ENCODE results near the gene PSORS1C1.
"Not testable (repeated sequence)": the region's sequence is repeated elsewhere in the genome, so short reads cannot be mapped to it uniquely, and the experiment has no call there.

PSORS1C1 gene

DNA sequence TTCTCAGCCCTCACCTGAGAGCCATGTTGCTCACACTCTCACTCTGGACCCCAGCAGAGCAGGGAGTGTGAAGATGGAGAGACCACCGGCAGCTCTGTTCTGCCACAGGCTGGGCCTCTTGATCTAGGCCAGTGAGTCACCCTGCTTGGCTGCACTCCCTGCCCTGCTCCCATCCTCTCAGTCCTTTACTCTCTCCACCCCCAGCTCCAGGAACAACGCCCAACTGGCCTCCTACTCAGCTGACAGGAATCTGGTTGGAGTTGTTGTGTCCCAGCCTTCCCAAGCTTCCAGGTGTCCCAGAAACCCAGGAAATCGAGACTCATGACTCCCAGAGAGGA is at the start of gene PSORS1C1:
PSORS1C1 (plus strand) TSS at position 260 of the 338 bp plus-strand sequence. CDS start 14,833 bp downstream, outside the sequence.
- no peak for DNase-seq

DNA sequence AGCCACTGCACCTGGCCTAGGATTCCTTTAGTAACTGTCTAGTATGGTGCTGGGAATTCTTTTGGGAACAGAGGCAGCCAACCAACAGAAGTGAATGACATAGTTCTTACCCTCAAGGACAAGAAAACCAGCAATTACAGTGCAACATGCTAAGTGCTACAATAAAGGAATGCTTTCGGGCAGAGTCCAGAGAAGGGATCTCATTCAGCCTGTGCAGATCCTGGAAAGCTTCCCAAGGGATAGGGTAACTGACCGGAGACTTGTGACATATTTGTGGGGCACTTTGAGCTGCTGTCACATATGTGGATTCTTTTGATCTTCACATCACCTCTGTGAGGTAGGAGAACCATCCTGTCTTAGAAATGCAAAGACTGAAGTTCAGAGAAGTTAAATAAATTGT is 49.0 kb upstream of the PSORS1C1 start:
- no peak for DNase-seq

DNA sequence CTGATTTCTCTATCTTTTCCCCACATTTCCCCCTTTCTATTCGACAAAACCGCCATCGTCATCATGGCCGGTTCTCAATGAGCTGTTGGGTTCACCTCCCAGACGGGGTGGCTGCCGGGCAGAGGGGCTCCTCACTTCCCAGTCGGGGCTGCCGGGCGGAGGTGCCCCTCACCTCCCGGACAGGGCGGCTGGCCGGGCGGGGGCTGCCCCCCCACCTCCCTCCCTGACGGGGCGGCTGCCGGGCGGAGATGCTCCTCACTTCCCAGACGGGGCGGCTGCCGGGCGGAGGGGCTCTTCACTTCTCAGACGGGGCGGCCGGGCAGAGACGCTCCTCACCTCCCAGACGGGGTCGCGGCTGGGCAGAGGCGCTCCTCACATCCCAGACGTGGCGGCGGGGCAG is 47.6 kb upstream of the PSORS1C1 start:
- DNase-seq = not testable (repeated sequence)

- not testable (repeated sequence) for DNase-seq
These were observed 46.5 kb upstream of the PSORS1C1 start for GRCh38 chr6:31067891-31068668.

GRCh38 chr6:31068669-31069340 is 45.8 kb upstream of the PSORS1C1 start:
- DNase-seq = peak; percentile 83

GRCh38 chr6:31070711-31071197 is 43.8 kb upstream of the PSORS1C1 start:
- DNase-seq = peak; percentile 19

DNA sequence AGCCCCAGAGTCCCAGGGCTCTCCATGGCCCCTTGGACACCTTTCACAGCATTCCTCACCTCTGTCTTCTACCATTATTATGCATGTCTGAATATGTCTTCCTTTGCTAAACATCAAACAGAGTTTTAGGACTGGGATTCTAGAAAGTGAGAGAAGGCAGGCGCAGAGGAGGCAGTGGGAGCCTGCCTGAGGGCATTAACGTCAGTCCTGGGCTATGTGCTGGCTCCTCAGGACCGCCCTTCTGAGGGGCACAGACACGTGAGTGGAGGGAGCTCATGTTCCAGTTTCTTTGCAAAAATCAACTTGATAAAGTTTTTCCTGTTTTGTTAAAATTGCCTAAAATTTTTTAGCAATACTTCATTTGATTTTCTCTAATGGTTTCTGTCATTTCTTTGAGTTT is 40.2 kb upstream of the PSORS1C1 start:
- no peak for DNase-seq

- no peak for DNase-seq
These were observed 39.1 kb upstream of the PSORS1C1 start for GRCh38 chr6:31075528-31075927.

GRCh38 chr6:31076611-31077010 is 38.0 kb upstream of the PSORS1C1 start:
- DNase-seq = no peak

GRCh38 chr6:31079656-31080261 is 34.8 kb upstream of the PSORS1C1 start:
- peak; percentile 75 for DNase-seq

DNA sequence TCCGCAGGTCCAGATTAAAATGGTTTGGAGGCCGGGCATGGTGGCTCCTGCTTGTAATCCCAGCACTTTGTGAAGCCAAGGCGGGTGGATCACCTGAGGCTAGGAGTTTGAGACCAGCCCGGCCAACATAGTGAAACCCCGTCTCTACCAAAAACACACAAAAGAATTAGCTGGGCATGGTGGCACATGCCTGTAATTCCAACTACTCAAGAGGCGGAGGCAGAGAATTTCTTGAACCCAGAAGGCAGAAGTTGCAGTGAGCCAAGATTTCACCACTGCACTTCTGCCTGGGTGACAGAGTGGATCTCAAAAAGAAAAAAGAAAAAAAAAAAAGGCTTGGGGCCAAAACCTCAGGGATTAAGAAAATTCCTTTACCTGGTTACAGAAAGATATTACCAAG is 32.7 kb upstream of the PSORS1C1 start:
- DNase-seq = no peak

GRCh38 chr6:31083742-31084354 is 30.8 kb upstream of the PSORS1C1 start:
- DNase-seq = peak; percentile 26

GRCh38 chr6:31086788-31087440 is 27.7 kb upstream of the PSORS1C1 start:
- peak; percentile 20 for DNase-seq

GRCh38 chr6:31087494-31088089 is 27.0 kb upstream of the PSORS1C1 start:
- DNase-seq = peak; percentile 95

DNA sequence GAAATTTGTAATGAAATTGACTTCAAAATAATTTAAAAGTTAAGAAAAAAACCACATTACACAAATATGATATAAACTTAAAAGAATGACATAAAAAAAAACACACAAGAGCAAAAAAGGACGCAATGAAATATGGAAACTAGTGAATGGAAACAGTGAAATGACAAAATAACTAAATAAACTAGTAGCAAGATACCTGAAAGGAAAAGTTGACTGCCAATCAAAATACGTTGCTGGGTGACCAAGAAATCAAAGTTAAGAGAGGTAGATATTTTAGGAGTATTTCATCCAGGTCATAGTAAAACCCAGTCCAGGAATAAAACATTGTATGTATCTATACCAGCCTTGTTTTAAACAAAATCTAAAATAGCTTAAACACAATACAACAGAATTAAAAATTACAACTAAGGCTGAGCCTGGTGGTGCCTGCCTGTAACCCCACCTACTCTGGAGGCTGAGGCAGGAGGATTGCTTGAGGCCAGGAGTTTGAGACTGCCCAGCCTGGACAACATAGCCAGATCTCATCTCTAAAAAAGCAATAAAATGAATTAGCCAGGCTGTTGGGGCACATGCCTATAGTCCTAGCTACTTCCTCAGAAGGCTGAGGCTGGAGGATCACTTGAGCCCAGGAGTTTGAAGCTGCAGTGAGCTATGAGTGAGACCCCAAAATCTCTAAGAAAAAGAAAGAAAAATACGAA is 24.2 kb upstream of the PSORS1C1 start:
- DNase-seq = no peak

DNA sequence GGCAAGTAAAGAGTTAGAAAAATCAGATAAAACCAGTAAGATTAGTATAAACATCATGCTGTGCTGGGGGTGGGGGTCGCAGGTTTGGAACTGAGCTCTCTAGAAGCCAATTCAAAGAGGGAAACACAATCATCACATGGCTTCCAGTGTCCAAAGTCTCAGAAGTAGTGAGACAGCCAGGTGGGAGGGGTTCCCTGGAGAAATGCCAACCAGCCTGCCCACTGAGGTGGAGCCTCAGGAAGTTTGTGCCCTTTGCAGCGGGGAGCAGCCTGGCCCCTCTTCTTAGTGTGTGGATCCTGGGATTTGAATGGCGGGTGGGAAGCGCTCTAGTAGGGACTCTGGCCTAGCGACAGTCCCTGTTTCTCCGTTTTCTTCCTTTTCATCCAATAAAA is 23.6 kb upstream of the PSORS1C1 start:
- DNase-seq = no peak

DNA sequence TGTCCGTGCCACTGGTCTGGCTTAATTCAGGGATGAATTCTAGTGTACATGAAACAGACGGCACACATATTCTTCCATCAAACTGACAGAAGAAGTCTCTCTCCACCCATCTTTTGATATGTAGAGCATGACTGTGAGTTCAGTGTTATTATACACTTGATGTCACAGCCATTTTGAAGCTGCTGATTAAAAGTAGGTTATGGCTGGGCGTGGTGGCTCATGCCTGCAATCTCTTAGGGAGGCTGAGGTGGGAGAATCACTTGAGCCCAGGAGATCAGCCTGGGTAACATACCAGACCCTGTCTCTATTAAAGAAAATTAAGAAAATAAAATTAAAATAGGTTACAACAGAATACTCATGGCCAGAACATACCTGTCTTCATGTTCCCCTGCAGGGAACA is 22.9 kb upstream of the PSORS1C1 start:
- DNase-seq = no peak

GRCh38 chr6:31092238-31092637 is 22.4 kb upstream of the PSORS1C1 start:
- no peak for DNase-seq

DNA sequence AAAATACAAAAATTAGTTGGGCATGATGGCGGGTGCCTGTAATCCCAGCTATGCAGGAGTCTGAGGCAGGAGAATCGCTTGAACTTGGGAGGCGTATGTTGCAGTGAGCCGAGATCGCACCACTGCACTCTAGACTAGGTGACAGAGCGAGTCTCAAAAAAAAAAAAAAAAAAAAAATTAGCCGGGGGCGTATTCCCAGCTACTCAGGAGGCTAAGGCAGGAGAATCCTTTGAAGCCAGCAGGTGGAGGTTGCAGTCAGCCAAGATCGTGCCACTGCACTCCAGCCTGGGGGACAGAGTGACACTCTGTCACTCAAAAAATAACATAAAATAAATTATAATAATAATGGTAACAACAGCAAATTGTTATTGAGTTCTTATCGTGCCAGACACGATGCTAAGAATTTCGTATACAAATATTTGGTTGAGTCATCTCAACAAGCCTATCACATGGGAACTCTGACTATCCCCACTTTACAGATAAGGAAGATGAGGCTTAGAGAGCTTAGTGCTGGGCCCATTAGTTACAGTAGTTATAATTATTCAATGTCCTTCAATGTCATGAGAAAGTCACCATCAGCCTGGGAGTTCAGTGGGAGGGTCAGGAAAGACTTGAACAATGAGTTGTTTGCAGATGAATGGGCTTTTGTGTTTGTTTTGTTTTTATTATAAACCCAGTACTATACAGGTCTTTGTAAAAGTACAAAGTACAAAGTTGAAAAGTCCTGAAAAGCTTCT is 21.7 kb upstream of the PSORS1C1 start:
- DNase-seq = no peak

DNA sequence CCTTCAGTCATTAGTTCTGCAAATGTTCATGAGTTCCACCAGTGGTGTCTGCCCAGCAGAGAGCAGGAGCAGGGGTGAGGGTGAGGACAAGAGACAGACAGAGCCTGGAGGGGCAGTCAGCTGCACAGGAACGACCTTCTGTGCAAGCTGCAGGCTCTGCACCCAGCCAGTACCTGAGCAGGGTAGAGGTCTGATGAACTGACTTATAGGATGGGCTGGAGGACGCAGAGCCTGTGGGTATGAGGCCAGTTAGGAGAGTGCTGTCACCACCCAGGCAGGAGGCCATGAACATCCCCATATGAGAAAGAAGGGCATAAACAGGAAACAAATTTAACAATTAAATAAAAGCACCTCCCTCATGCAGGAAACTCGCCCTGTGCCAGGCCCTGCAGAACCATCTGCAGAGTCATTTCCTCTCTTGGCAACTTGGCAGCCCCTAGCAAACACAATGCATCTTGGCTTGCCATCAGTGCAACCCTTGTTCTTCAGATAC is 20.2 kb upstream of the PSORS1C1 start:
- DNase-seq = no peak

DNA sequence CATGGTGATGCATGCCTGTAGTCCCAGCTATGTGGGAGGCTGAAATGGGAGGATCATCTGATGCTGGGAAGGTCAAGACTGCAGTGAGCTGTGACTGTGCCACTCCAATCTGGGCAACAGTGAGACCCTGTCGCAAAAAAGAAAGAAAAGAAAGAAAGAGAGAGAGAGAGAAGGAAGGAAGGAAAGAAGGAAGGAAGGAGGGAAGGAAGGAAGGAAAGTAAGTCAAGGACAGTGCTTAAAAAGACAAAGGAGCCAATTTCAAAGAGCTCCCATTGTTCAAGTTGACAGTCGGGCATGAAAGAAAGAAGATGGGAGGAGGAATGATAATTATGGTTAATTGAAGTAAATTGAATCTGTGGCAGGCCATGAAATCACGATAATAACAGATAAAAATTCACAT is 18.4 kb upstream of the PSORS1C1 start:
- DNase-seq = no peak
